HG03378 (cell line): ENCODE measurements around the gene SLBP.
"Not testable (repeated sequence)": the region's sequence is repeated elsewhere in the genome, so short reads cannot be mapped to it uniquely, and the experiment has no call there.

ENCODE experiments used
- ATAC-seq: cut with Tn5 transposase; IDR thresholded peaks from one replicate; pipeline ENCODE4 v1.9.1; 2021; ENCODE audit warnings: mild to moderate bottlenecking, moderate library complexity; ENCODE audit not compliant: unreplicated experiment

SLBP gene

GRCh38 chr4:1714303-1715001 lies 2.3 kb upstream of the SLBP start:
- no peak for ATAC-seq

- peak; percentile 1 for ATAC-seq
Observed at GRCh38 chr4:1713003-1713851, 1.1 kb upstream of the SLBP start.

- ATAC-seq: no peak
Observed at GRCh38 chr4:1711571-1712215, 426 bp downstream of the SLBP start.

- ATAC-seq: no peak
Observed at GRCh38 chr4:1711055-1711570, 1.0 kb downstream of the SLBP start.

GRCh38 chr4:1708581-1708980 lies 3.5 kb downstream of the SLBP start:
- ATAC-seq: no peak

GRCh38 chr4:1706358-1706757 lies 5.8 kb downstream of the SLBP start:
- ATAC-seq: no peak

- no peak for ATAC-seq
Observed at GRCh38 chr4:1705732-1706131, 6.4 kb downstream of the SLBP start.

- no peak for ATAC-seq
Observed at GRCh38 chr4:1703867-1704266, 8.3 kb downstream of the SLBP start.

GRCh38 chr4:1701671-1702070 lies 10.4 kb downstream of the SLBP start:
- not testable (repeated sequence) for ATAC-seq

- no peak for ATAC-seq
Observed at GRCh38 chr4:1695913-1696312, 16.2 kb downstream of the SLBP start.

- peak; percentile 84 for ATAC-seq
Observed at GRCh38 chr4:1693131-1693896, 18.8 kb downstream of the SLBP start.

- ATAC-seq: no peak
Observed at GRCh38 chr4:1691737-1692373, 20.3 kb downstream of the SLBP start.

GRCh38 chr4:1690698-1691097 lies 21.4 kb downstream of the SLBP start:
- ATAC-seq: no peak

GRCh38 chr4:1686440-1687036 lies 25.6 kb downstream of the SLBP start:
- ATAC-seq: no peak

- ATAC-seq: no peak
Observed at GRCh38 chr4:1685235-1686150, 26.6 kb downstream of the SLBP start.

GRCh38 chr4:1684506-1685234 lies 27.4 kb downstream of the SLBP start:
- no peak for ATAC-seq

- ATAC-seq: no peak
Observed at GRCh38 chr4:1683736-1684505, 28.2 kb downstream of the SLBP start, which contains the start of gene FAM53A. TSS of gene FAM53A (minus strand) at chr4:1684313. CDS start at chr4:1668741, 15,572 bp downstream.
